Left lung (tissue), 10 donors: ENCODE data around the gene ACAP1. TPM values are rescaled to one million over a fixed set of nuclear protein-coding genes. Genes with fewer than 3 reads are reported as not detected.

Experiments used
- ATAC-seq: fragments of 200-7000 bp; cut with Tn5 transposase; one replicate; pipeline ENCODE4 v1.9.1; 2020; ENCODE audit warnings: moderate library complexity
- DNase-seq, 4 donors: peaks; one replicate each; pipeline ENCODE4 v3.0.0-alpha.2; 2013 to 2020
- H3K27ac ChIP-seq, 2 donors: fragments of 200-600 bp; sonication (generic) in 1 of 2; one replicate each; pipeline versions ENCODE4 v1.5.0 to v1.8.0; 2020 to 2021
- H3K27me3 ChIP-seq, 2 donors: fragments of 200-600 bp; sonication (generic) in 1 of 2; one replicate each; pipeline versions ENCODE4 v1.5.0 to v1.8.0; 2020 to 2021
- H3K36me3 ChIP-seq, 2 donors: fragments of 200-600 bp; sonication (generic) in 1 of 2; one replicate each; pipeline versions ENCODE4 v1.5.0 to v1.8.0; 2020 to 2021
- H3K4me1 ChIP-seq, 2 donors: fragments of 200-600 bp; one replicate each; pipeline ENCODE4 v1.8.0; 2021
- H3K4me3 ChIP-seq, 2 donors: fragments of 200-600 bp; sonication (generic) in 1 of 2; one replicate each; pipeline versions ENCODE4 v1.5.0 to v1.8.0; 2020 to 2021; ENCODE audit warnings: mild to moderate bottlenecking in 1 of 2
- H3K9me3 ChIP-seq, 2 donors: fragments of 200-600 bp; sonication (generic) in 1 of 2; one replicate each; pipeline versions ENCODE4 v1.5.0 to v1.8.0; 2020 to 2021
- intact Hi-C, 2 donors: fragments of 100-400 bp; cut with DNase I; formaldehyde crosslinking; loops; one replicate each; pipeline versions ENCODE4 v1.11.2 to v1.14.2; 2022
- polyA plus RNA-seq, 6 donors: library from polyadenylated mRNA; unstranded; fragments of 120-200 nt; gene quantifications; one replicate each; pipeline ENCODE4 v1.2.1, GENCODE V29; 2013; ENCODE audit not compliant: insufficient read length in 6 of 6
- total RNA-seq, 2 donors: library from RNA; stranded (reverse); fragmentation: NEBNext Ultra II Directional; extraction: Animal tissue kit (Norgen Biotek cat#: 25700); gene quantifications; one replicate each; pipeline ENCODE4 v1.2.1, GENCODE V29; 2021
- TF ChIP-seq, protein P1 (sequence below), 2 donors: fragments of 200-600 bp; sonication (generic) in 1 of 2; IDR thresholded peaks; one replicate each; pipeline versions ENCODE4 v1.5.0 to v1.8.0; 2021; ENCODE audit warnings: antibody characterized with exemption in 2 of 2
- donor health status: DM: no; HTN: yes; CAD: no.
- donor health status: DM: no; HTN: no; CAD: no.

Gene ACAP1
- total and polyA plus RNA-seq, 8 donors: 6.7 to 51.4 (median 9.2) TPM

DNA sequence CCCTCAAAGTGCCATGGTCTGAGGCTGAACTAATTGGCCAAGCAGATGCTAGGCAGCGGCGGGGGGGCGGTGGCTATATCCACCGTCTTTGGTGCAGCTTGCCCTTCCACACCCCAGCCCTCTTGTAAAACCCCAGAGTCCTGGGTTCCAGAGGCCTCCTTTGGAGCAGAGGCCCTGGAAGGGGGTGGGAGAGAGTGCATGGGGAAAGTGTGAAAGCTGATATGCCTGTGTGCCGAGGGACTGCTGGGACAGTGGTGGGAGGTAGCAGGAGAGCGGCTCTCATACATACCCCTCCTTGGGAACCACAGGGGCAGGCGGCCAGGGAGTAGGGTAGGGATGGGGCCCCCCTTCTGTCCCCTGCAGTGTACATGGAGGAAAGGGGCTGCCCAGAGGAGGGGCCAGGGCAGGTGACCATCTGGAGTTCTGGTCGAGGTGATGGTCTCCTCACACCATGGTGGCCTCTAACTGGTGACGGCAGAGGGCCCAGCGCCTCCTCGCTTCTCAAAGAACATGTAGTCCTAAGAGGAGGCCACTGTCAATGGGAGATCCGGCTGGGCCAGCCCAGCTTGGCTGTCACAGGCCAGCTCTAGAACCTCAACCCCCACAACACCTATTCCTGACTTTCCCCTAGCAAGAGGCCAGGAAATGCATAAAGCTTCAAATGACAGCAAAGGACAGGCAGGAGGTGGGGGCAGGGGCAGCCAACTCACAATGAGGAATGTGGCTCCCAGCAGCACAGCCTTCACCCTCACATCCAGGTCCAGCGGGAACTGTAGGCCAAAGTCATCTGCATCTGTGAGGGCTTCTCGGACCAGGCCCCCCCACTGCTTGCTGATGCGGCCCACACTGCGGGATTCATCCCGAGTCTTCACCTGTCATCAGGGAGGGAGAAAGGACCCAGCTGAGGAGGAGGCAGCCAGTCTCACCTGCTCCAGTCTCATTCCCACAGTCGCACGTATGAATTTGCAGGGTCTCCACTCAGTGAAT is 53.9 kb downstream of the ACAP1 start:
- TF ChIP-seq, protein P1, sequence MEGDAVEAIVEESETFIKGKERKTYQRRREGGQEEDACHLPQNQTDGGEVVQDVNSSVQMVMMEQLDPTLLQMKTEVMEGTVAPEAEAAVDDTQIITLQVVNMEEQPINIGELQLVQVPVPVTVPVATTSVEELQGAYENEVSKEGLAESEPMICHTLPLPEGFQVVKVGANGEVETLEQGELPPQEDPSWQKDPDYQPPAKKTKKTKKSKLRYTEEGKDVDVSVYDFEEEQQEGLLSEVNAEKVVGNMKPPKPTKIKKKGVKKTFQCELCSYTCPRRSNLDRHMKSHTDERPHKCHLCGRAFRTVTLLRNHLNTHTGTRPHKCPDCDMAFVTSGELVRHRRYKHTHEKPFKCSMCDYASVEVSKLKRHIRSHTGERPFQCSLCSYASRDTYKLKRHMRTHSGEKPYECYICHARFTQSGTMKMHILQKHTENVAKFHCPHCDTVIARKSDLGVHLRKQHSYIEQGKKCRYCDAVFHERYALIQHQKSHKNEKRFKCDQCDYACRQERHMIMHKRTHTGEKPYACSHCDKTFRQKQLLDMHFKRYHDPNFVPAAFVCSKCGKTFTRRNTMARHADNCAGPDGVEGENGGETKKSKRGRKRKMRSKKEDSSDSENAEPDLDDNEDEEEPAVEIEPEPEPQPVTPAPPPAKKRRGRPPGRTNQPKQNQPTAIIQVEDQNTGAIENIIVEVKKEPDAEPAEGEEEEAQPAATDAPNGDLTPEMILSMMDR (IDR thresholded peaks at IDR 0.05): no peak
- Histone ChIP-seq H3K27ac (no peak overlapping the region), H3K27me3 (no peaks in the 10 kb centered on the region), H3K36me3 (peaks cover 0 to 53% of the 10 kb centered on the region in 2 donors), H3K9me3 (no peaks in the 10 kb centered on the region), H3K4me1 (peaks cover 0 to 18% of the 10 kb centered on the region in 2 donors), H3K4me3 (no peak overlapping the region)
- DNase-seq (peak in 1 of 4 donors; percentile 58), ATAC-seq (no peak)
- intact Hi-C loops: no loop called here

DNA sequence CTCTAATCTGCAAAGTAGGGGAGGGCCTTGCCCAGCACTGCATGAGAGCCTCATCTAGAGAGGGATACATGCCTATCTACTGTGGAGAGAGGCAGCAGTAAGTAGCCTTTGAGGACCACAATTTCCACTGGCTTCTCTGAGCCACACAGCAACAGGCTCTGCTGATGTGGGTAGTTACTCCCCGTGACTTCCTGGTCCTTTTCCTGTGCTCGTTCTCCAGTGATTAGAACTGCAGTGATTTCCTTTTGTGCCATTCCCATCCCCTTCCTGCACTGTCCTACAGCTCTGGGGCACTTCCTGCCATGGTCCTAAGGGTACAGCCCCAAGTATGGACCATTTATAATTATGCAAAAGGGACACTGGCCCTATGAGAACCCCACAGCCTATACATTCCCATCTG is 55.0 kb downstream of the ACAP1 start:
- no peaks in the 10 kb centered on the region for H3K9me3 ChIP-seq
- H3K27me3 ChIP-seq: no peaks in the 10 kb centered on the region
- H3K4me3 ChIP-seq: no peak overlapping the region
- TF ChIP-seq, protein P1 (IDR thresholded peaks at IDR 0.05): no peak
- H3K4me1 ChIP-seq: peaks cover 0 to 21% of the 10 kb centered on the region in 2 donors
- intact Hi-C loops: no loop called here
- DNase-seq (no peak), ATAC-seq (no peak)
- peaks cover 0 to 53% of the 10 kb centered on the region in 2 donors for H3K36me3 ChIP-seq
- H3K27ac ChIP-seq: peak overlapping the region in 1 of 2 donors; percentile 38

GRCh38 chr17:7392696-7393612 is 56.6 kb downstream of the ACAP1 start:
- intact Hi-C loops: no loop called here
- Histone ChIP-seq H3K27me3 (no peaks in the 10 kb centered on the region), H3K36me3 (peaks cover 0 to 39% of the 10 kb centered on the region in 2 donors), H3K4me1 (peaks cover 0 to 21% of the 10 kb centered on the region in 2 donors), H3K27ac (peak overlapping the region; percentile 92 to 93), H3K9me3 (no peaks in the 10 kb centered on the region), H3K4me3 (peak overlapping the region; percentile 69 to 96)
- TF ChIP-seq, protein P1 (IDR thresholded peaks at IDR 0.05): no peak
- DNase-seq: peak in 1 of 4 donors; percentile 78
- ATAC-seq: no peak

DNA sequence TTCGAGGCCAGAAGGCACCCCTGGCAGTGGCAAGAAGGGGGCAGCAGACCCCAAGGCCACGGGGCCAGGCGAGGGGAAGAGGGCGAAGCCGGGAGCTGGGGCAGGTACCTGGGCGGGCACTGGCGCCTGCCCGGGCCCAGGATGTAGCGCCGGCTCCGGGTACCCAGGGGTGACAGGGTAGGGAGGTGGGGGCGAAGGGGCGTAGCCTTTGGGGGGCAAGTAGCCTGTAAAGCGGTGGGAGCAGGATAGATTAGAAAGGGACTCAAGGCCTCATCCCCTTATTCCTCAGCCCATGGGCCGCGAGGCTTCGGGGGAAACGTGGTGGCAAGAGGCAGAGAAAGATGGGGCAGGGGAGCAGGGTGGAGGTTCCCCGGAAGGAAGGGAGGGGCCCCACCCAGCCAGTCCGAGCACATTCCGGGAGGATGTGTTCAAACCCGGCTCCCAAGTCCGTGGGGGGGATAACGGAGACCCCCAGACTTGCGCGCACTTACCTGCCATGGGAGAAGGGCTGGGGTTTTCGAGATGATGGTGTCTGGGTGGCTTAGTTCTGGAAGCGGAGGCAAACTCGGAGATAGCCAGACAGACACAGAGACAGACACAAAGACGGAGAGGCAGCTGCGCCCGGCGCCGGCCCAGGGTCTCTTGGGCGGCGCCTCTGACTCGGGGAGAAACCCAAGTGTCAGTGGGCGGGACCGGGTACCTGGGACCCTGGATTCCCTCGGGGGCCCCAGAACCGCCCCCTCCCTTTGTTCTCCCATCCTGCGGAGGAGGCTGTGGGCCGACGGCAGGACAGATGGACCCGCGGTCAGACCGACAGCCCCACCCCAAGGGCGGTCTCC is 57.5 kb downstream of the ACAP1 start:
- H3K36me3 ChIP-seq: peaks cover 0 to 31% of the 10 kb centered on the region in 2 donors
- peak; percentile 29 for ATAC-seq
- no peaks in the 10 kb centered on the region for H3K27me3 ChIP-seq
- peaks cover 0 to 21% of the 10 kb centered on the region in 2 donors for H3K4me1 ChIP-seq
- TF ChIP-seq, protein P1 (IDR thresholded peaks at IDR 0.05): no peak
- intact Hi-C loops: no loop called here
- peak in 1 of 4 donors; percentile 81 for DNase-seq
- peak overlapping the region; percentile 69 to 96 for H3K4me3 ChIP-seq
- no peaks in the 10 kb centered on the region for H3K9me3 ChIP-seq
- H3K27ac ChIP-seq: peak overlapping the region; percentile 92 to 93
